H1 (cell line): ENCODE measurements around the gene RNF208. TPM values are rescaled to one million over a fixed set of nuclear protein-coding genes. Genes with fewer than 3 reads are reported as not detected.

Experiments
- CTCF ChIA-PET: fragments of 300-600 bp; sonication (Branson Sonifier 250); formaldehyde crosslinking; loops from one replicate; lab custom pipeline; 2021; ENCODE audit not compliant: partially characterized antibody; lab: Charles Lee
- POLR2A ChIA-PET: fragments of 300-600 bp; sonication (Branson Sonifier 250); formaldehyde crosslinking; loops from one replicate; lab custom pipeline; 2021; ENCODE audit warnings: inconsistent platforms; ENCODE audit not compliant: partially characterized antibody; lab: Charles Lee
- DNase-seq, 2 experiments: peaks; one replicate each; pipeline versions ENCODE4 v3.0.0 to v3.0.0-alpha.2; 2010 to 2022; ENCODE audit warnings: low spot score in 2 of 2, low read depth in 1 of 2, mixed read lengths in 1 of 2
- FAIRE-seq: peaks from 2 replicates; lab custom pipeline; 2011; peaks lifted over from hg19 to GRCh38; lab: Jason Lieb, UNC
- H2AFZ ChIP-seq: 2 replicates; pipeline ENCODE4 v1.8.1; 2012; ENCODE audit warnings: low read length, inconsistent platforms
- H2AK5ac ChIP-seq: 2 replicates; pipeline ENCODE4 v1.6.1; 2013; ENCODE audit warnings: low read depth, low read length
- H2BK120ac ChIP-seq: replicated peaks from 2 replicates; pipeline ENCODE3; 2013; ENCODE audit warnings: low read depth, low read length, inconsistent platforms
- H2BK12ac ChIP-seq: 2 replicates; pipeline ENCODE4 v1.6.1; 2013; ENCODE audit warnings: low read depth, low read length
- H2BK15ac ChIP-seq: 2 replicates; pipeline ENCODE4 v1.6.1; 2013; ENCODE audit warnings: low read length
- H2BK20ac ChIP-seq: 2 replicates; pipeline ENCODE4 v1.6.1; 2013; ENCODE audit warnings: low read length
- H2BK5ac ChIP-seq: 2 replicates; pipeline ENCODE4 v1.6.1; 2013; ENCODE audit warnings: low read depth, low read length
- H3K14ac ChIP-seq: 2 replicates; pipeline ENCODE4 v1.6.1; 2013; ENCODE audit warnings: inconsistent platforms; ENCODE audit not compliant: insufficient read length
- H3K18ac ChIP-seq: 2 replicates; pipeline ENCODE4 v1.6.1; 2013; ENCODE audit warnings: low read length; ENCODE audit errors: extremely low read depth
- H3K23ac ChIP-seq: 2 replicates; pipeline ENCODE4 v1.6.1; 2013; ENCODE audit warnings: inconsistent platforms; ENCODE audit not compliant: insufficient read length
- H3K23me2 ChIP-seq: 2 replicates; pipeline ENCODE4 v1.6.1; 2013; ENCODE audit warnings: low read depth, low read length
- H3K27ac ChIP-seq: 2 replicates; pipeline ENCODE4 v1.6.1; 2011; ENCODE audit warnings: low read depth, low read length, inconsistent platforms
- H3K27me3 ChIP-seq, 4 experiments: replicated peaks in 1 of 4; 1 replicate in 1 of 4; 2 replicates in 3 of 4; pipeline versions ENCODE4 v1.6.1 to v1.8.1; 2011 to 2013; ENCODE audit warnings: low read length in 3 of 4, mild to moderate bottlenecking in 3 of 4, inconsistent platforms in 2 of 4, mixed read lengths in 2 of 4, moderate library complexity in 1 of 4; ENCODE audit not compliant: control insufficient read depth in 3 of 4, insufficient read depth in 3 of 4; ENCODE audit errors: extremely low read depth in 1 of 4
- H3K36me3 ChIP-seq, 4 experiments: 2 replicates each; pipeline versions ENCODE4 v1.6.1 to v1.8.1; 2011 to 2013; ENCODE audit warnings: mild to moderate bottlenecking in 4 of 4, low read length in 3 of 4, moderate library complexity in 2 of 4, control low read depth in 1 of 4, inconsistent platforms in 1 of 4; ENCODE audit not compliant: insufficient read depth in 4 of 4, control insufficient read depth in 2 of 4
- H3K4ac ChIP-seq: replicated peaks from 2 replicates; pipeline ENCODE3; 2013; ENCODE audit warnings: low read length, low read depth, mixed read lengths, inconsistent platforms; ENCODE audit not compliant: insufficient read length
- H3K4me1 ChIP-seq, 4 experiments: replicated peaks in 1 of 4; 1 replicate in 1 of 4; 2 replicates in 3 of 4; pipeline versions ENCODE4 v1.6.1 to v1.8.1; 2011 to 2013; ENCODE audit warnings: low read length in 3 of 4, inconsistent platforms in 2 of 4, mixed read lengths in 1 of 4; ENCODE audit not compliant: insufficient read depth in 4 of 4, control insufficient read depth in 3 of 4
- H3K4me2 ChIP-seq, 2 experiments: 2 replicates each; pipeline versions ENCODE4 v1.6.1 to v1.8.1; 2011 to 2013; ENCODE audit warnings: low read depth in 2 of 2, low read length in 2 of 2, control low read depth in 1 of 2, inconsistent platforms in 1 of 2, mild to moderate bottlenecking in 1 of 2; ENCODE audit not compliant: insufficient read depth in 1 of 2
- H3K4me3 ChIP-seq, 4 experiments: fragments of 200-600, 300-600 bp in 1 of 4; sonication (generic), shearing (Covaris generic), sonication (Bioruptor Twin) in 1 of 4; 2 replicates each; pipeline versions ENCODE4 v1.5.1 to v1.8.1; 2011 to 2016; ENCODE audit warnings: low read length in 4 of 4, low read depth in 3 of 4, control low read depth in 2 of 4, inconsistent platforms in 2 of 4, mild to moderate bottlenecking in 2 of 4, mixed read lengths in 1 of 4, moderate library complexity in 1 of 4; ENCODE audit not compliant: insufficient read depth in 2 of 4; ENCODE audit errors: extremely low read depth in 1 of 4
- H3K56ac ChIP-seq: replicated peaks from 2 replicates; pipeline ENCODE3; 2013; ENCODE audit warnings: low read depth, mild to moderate bottlenecking, mixed read lengths, low read length, inconsistent platforms; ENCODE audit not compliant: insufficient read length
- H3K79me1 ChIP-seq: 2 replicates; pipeline ENCODE4 v1.6.1; 2013; ENCODE audit warnings: low read depth, low read length, control low read depth
- H3K79me2 ChIP-seq, 2 experiments: 2 replicates each; pipeline versions ENCODE4 v1.6.1 to v1.8.1; 2012 to 2013; ENCODE audit warnings: low read length in 2 of 2, mild to moderate bottlenecking in 2 of 2, inconsistent platforms in 1 of 2; ENCODE audit not compliant: insufficient read depth in 2 of 2, control insufficient read depth in 1 of 2
- H3K9ac ChIP-seq, 4 experiments: replicated peaks in 1 of 4; 1 replicate in 1 of 4; 2 replicates in 3 of 4; pipeline versions ENCODE4 v1.6.1 to v1.8.1; 2011 to 2013; ENCODE audit warnings: low read depth in 3 of 4, low read length in 3 of 4, control low read depth in 2 of 4, mild to moderate bottlenecking in 2 of 4, moderate library complexity in 2 of 4, inconsistent platforms in 1 of 4; ENCODE audit errors: extremely low read depth in 1 of 4
- H3K9me3 ChIP-seq, 2 experiments: 2 replicates each; pipeline versions ENCODE4 v1.6.1 to v1.8.1; 2012 to 2013; ENCODE audit warnings: mild to moderate bottlenecking in 2 of 2, moderate library complexity in 2 of 2, control low read depth in 1 of 2, inconsistent platforms in 1 of 2, low read depth in 1 of 2, low read length in 1 of 2, mixed read lengths in 1 of 2; ENCODE audit not compliant: insufficient read depth in 2 of 2
- H4K20me1 ChIP-seq, 2 experiments: replicated peaks in 1 of 2; 2 replicates each; pipeline versions ENCODE3 to v1.8.1; 2011 to 2013; ENCODE audit warnings: inconsistent platforms in 2 of 2, low read length in 2 of 2, mild to moderate bottlenecking in 1 of 2; ENCODE audit not compliant: insufficient read depth in 2 of 2, control insufficient read depth in 1 of 2
- H4K5ac ChIP-seq: 2 replicates; pipeline ENCODE4 v1.6.1; 2013; ENCODE audit warnings: low read length, low read depth, mixed read lengths, inconsistent platforms; ENCODE audit not compliant: insufficient read length
- H4K8ac ChIP-seq: 2 replicates; pipeline ENCODE4 v1.8.0; 2013; ENCODE audit warnings: mild to moderate bottlenecking, moderate library complexity, low read length, inconsistent platforms; ENCODE audit not compliant: insufficient read depth; ENCODE audit errors: extremely low read depth
- H4K91ac ChIP-seq: replicated peaks from 2 replicates; pipeline ENCODE3; 2013; ENCODE audit warnings: low read length, mixed read lengths, inconsistent platforms; ENCODE audit not compliant: insufficient read length
- FOSL1 ChIP-seq: IDR thresholded peaks from 2 replicates; pipeline ENCODE4 v1.6.1; 2011; ENCODE audit warnings: mild to moderate bottlenecking, low read depth, low read length, moderate library complexity; ENCODE audit not compliant: insufficient read depth
- KDM5A ChIP-seq: fragments of 200-600 bp; IDR thresholded peaks from 2 replicates; pipeline ENCODE4 v1.7.1; 2012; ENCODE audit warnings: mild to moderate bottlenecking, low read length, inconsistent platforms, mixed read lengths
- SIN3A ChIP-seq, 2 experiments: IDR thresholded peaks in 1 of 2; conservative IDR thresholded peaks in 1 of 2; 2 replicates each; pipeline ENCODE4 v1.6.1; 2011 to 2012; ENCODE audit warnings: low read length in 2 of 2, improper control_type of control experiment in 1 of 2, low read depth in 1 of 2, mild to moderate bottlenecking in 1 of 2
- SP2 ChIP-seq: IDR thresholded peaks from 2 replicates; pipeline ENCODE4 v1.6.1; 2012; ENCODE audit warnings: mild to moderate bottlenecking, low read length, inconsistent platforms
- WGBS, 2 experiments: shearing (Covaris generic) in 1 of 2; methylation state at CpG; one replicate each; pipeline versions ENCODE4 v1.1.6 to v1.1.7; 2013 to 2015; ENCODE audit warnings: low lambda C conversion rate in 2 of 2, mixed read lengths in 2 of 2, inconsistent platforms in 1 of 2, low coverage in 1 of 2, missing lambda C conversion rate in 1 of 2; ENCODE audit not compliant: insufficient replicate concordance in 2 of 2, insufficient coverage in 1 of 2, insufficient read length in 1 of 2; ENCODE audit errors: extremely low coverage in 1 of 2, missing lambda C conversion rate in 1 of 2; 5-methylcytosine and 5-hydroxymethylcytosine counted together
- polyA plus RNA-seq, 7 experiments: library from polyadenylated mRNA; depleted of rRNA in 3 of 7; stranded (reverse) in 5 of 7; unstranded in 2 of 7; fragments of >200 nt in 5 of 7; fragments of 200-250 nt in 2 of 7; gene quantifications; 1 replicate in 5 of 7; 2 replicates in 1 of 7; 4 replicates in 1 of 7; pipeline versions ENCODE4 v1.2.1 to v1.2.3, GENCODE V29; 2011 to 2013; ENCODE audit warnings: missing spikeins in 2 of 7, mixed read lengths in 2 of 7
- total RNA-seq: library from RNA; stranded (reverse); fragmentation: NEBNext Ultra II Directional; extraction: Animal tissue kit (Norgen Biotek cat#: 25700); gene quantifications from 2 replicates; pipeline ENCODE4 v1.2.1, GENCODE V29; 2021
- TF ChIP-seq, protein P1 (sequence below): IDR thresholded peaks from 2 replicates; pipeline ENCODE4 v1.6.1; 2011; ENCODE audit warnings: low read depth, mild to moderate bottlenecking, low read length; ENCODE audit not compliant: insufficient read depth

Gene RNF208
- total and polyA plus RNA-seq, 2 of the 8 experiments (the other 6 are each of a cell fraction or from before 2014, with no cell fraction given) = 2.7 to 7.7 TPM

DNA sequence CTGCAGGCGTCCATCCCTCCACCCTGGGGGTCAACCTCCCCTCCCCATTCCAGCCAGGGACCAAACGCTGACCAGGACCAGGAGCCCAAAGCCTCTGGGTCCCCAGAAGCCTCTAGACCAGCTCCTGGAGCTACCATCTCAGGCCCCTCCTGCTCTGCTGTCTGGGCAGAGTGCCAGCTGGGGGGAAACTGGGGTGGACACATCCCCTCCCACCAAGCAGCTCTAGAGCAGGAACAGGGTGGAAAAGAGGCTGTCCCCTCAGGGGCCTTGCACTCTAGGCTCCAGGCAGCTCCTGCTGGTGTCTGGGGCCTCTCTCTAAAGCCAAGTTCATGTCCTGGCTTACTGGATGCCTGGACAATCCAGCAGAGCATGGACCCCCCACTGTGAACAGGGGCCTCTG is 29.2 kb downstream of the RNF208 start:
- ChIA-PET POLR2A (interaction anchor here (0.6 to 11.0 kb wide), 7 partner anchors 9 to 67 kb away, joined by 3 to 107 read pairs (median 3); partner anchors contain the start of genes NDOR1, RNF224, TMEM203 and TUBB4B), CTCF (interaction anchor here (1.1 to 14.0 kb wide), 5 partner anchors 15 to 62 kb away, joined by 3 to 204 read pairs (median 4); partner anchors contain the start of genes CYSRT1, LRRC26, RNF208 and RNF224)
- H3K9ac ChIP-seq = no peak overlapping the region
- DNase-seq = no peak
- H3K23me2 ChIP-seq = peaks cover 3% of the 10 kb centered on the region; the same call in 1 of the 2 replicates
- H2AK5ac ChIP-seq = no peak overlapping the region
- H2BK15ac ChIP-seq = no peak overlapping the region
- no peaks in the 10 kb centered on the region for H3K27me3 ChIP-seq
- H2BK120ac ChIP-seq = no peak overlapping the region
- H3K9me3 ChIP-seq = no peaks in the 10 kb centered on the region
- H2BK12ac ChIP-seq = no peak overlapping the region
- H3K4me3 ChIP-seq = no peak overlapping the region
- H2BK5ac ChIP-seq = no peak overlapping the region
- no peak overlapping the region for H4K5ac ChIP-seq
- no peak overlapping the region for H2AFZ ChIP-seq
- peaks cover 12% of the 10 kb centered on the region for H3K79me1 ChIP-seq
- no peak overlapping the region for H3K4me2 ChIP-seq
- peaks cover 0 to 4% (median 1%) of the 10 kb centered on the region in 4 experiments; a peak in 2 of 8 replicates for H3K36me3 ChIP-seq
- H3K4ac ChIP-seq = no peak overlapping the region
- no peak for FAIRE-seq
- H3K23ac ChIP-seq = no peak overlapping the region
- H4K8ac ChIP-seq = peak overlapping the region; percentile 46; the same call in 1 of the 2 replicates
- H3K56ac ChIP-seq = no peak overlapping the region
- WGBS, 2 experiments = 79% methylated on average over 2 of the region's 2 CpGs; no CpG with 5 or more reads in 1 of the 2 experiments
- H3K27ac ChIP-seq = no peak overlapping the region
- H3K4me1 ChIP-seq = peaks cover 0 to 25% (median 8%) of the 10 kb centered on the region in 4 experiments; a peak in 6 of 7 replicates
- H2BK20ac ChIP-seq = no peak overlapping the region
- peaks cover 15 to 30% of the 10 kb centered on the region in 2 experiments for H4K20me1 ChIP-seq
- peaks cover 0 to 23% of the 10 kb centered on the region in 2 experiments; a peak in 1 of 4 replicates for H3K79me2 ChIP-seq
- H4K91ac ChIP-seq = no peak overlapping the region
- no peak overlapping the region for H3K14ac ChIP-seq
- H3K18ac ChIP-seq = no peak overlapping the region
- TF ChIP-seq SIN3A (conservative IDR thresholded peaks at IDR 0.05 in 1 of 2, IDR thresholded peaks at IDR 0.05 in 1 of 2; ENCODE audit: low read depth in 1 of 2, low read length in 2 of 2) (no peak), FOSL1 (no peak), SP2 (no peak), KDM5A (no peak)
- TF ChIP-seq, protein P1, sequence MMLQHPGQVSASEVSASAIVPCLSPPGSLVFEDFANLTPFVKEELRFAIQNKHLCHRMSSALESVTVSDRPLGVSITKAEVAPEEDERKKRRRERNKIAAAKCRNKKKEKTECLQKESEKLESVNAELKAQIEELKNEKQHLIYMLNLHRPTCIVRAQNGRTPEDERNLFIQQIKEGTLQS = no peak
